ENCODE measurements around the gene MIER2.

The MIER2 gene

GRCh38 chr19:370641-371330, 26.2 kb upstream of the MIER2 start (continued):
- no peak for TF ChIP-seq ZNF768 (tag by site-specific recombination; IDR thresholded peaks at IDR 0.05)
- no peak for TF ChIP-seq ZNF529 (tag by site-specific recombination; IDR thresholded peaks at IDR 0.05; ENCODE audit: insufficient replicate concordance)
- TF ChIP-seq MYNN (tag by site-specific recombination; IDR thresholded peaks at IDR 0.05; ENCODE audit: borderline replicate concordance), result no peak
- no peak for TF ChIP-seq PBX3 (CRISPR knock-in tag; IDR thresholded peaks at IDR 0.05)

- Histone ChIP-seq H3K9me3 (ENCODE audit: control insufficient read depth, insufficient read depth, low read depth, low read length) (no peaks in the 10 kb centered on the region), H3K36me3 (ENCODE audit: control insufficient read depth in 2 of 2, insufficient read depth in 1 of 2, low read length in 2 of 2) (no peaks in the 10 kb centered on the region), H3K4me3 (ENCODE audit: low read depth, low read length) (no peak overlapping the region), H3K4me1 (ENCODE audit: control insufficient read depth, insufficient read depth, low read length) (no peaks in the 10 kb centered on the region), H3K27ac (ENCODE audit: extremely low read depth, low read depth, low read length) (no peak overlapping the region)
- TF ChIP-seq ZNF426 (tag by site-specific recombination; IDR thresholded peaks at IDR 0.05) (no peak), ZNF701 (tag by site-specific recombination; IDR thresholded peaks at IDR 0.05) (no peak), ZNF350 (tag by site-specific recombination; IDR thresholded peaks at IDR 0.05) (no peak), ZNF274 (IDR thresholded peaks at IDR 0.05; ENCODE audit: low read length) (no peak), ZNF274 (tag by site-specific recombination; IDR thresholded peaks at IDR 0.05; ENCODE audit: borderline replicate concordance) (no peak), ZNF654 (tag by site-specific recombination; IDR thresholded peaks at IDR 0.05; ENCODE audit: low read depth) (no peak), ZNF664 (tag by site-specific recombination; IDR thresholded peaks at IDR 0.05) (no peak), WT1 (tag by site-specific recombination; IDR thresholded peaks at IDR 0.05) (no peak), ZNF548 (tag by site-specific recombination; IDR thresholded peaks at IDR 0.05) (no peak), ZNF837 (tag by site-specific recombination; IDR thresholded peaks at IDR 0.05) (no peak)
- TF ChIP-seq, protein P1, sequence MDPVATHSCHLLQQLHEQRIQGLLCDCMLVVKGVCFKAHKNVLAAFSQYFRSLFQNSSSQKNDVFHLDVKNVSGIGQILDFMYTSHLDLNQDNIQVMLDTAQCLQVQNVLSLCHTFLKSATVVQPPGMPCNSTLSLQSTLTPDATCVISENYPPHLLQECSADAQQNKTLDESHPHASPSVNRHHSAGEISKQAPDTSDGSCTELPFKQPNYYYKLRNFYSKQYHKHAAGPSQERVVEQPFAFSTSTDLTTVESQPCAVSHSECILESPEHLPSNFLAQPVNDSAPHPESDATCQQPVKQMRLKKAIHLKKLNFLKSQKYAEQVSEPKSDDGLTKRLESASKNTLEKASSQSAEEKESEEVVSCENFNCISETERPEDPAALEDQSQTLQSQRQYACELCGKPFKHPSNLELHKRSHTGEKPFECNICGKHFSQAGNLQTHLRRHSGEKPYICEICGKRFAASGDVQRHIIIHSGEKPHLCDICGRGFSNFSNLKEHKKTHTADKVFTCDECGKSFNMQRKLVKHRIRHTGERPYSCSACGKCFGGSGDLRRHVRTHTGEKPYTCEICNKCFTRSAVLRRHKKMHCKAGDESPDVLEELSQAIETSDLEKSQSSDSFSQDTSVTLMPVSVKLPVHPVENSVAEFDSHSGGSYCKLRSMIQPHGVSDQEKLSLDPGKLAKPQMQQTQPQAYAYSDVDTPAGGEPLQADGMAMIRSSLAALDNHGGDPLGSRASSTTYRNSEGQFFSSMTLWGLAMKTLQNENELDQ (tag by site-specific recombination; IDR thresholded peaks at IDR 0.05; ENCODE audit: low read depth), result no peak
- ChIA-PET POLR2A (no interaction called here), CTCF (interaction anchor here (0.5 to 1.0 kb wide), 2 partner anchors 218 to 326 kb away, joined by 3 read pairs; partner anchors contain the start of gene PRSS57)
These were observed 25.3 kb upstream of the MIER2 start for GRCh38 chr19:369876-370275.

DNA sequence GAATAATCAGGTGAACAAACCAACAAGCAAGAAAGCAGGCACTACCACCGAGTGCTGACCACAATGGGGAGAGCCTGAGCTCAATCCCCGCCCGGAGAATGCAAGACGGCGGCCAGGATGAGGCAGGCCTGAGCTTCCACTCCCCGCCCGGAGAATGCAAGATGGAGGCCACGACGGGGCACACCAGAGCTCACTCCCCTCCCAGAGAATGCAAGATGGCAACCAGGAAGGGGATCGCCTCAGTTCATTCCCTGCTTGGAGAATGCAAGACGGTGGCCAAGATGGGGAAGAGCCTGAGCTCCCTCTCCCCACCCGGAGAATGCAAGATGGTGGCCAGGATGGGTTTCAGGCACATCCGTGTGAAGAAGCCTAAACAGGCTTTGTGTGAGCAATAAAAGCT, 24.7 kb upstream of the MIER2 start:
- CTCF ChIA-PET, result interaction anchor here (0.6 to 1.6 kb wide), 3 partner anchors 25 to 536 kb away, joined by 3 to 7 read pairs (median 3); partner anchors contain the start of genes MIER2 and PRSS57
- Histone ChIP-seq H3K4me1 (ENCODE audit: control insufficient read depth, insufficient read depth, low read length) (no peaks in the 10 kb centered on the region), H3K36me3 (ENCODE audit: control insufficient read depth in 2 of 2, insufficient read depth in 1 of 2, low read length in 2 of 2) (no peaks in the 10 kb centered on the region), H3K27ac (ENCODE audit: extremely low read depth, low read depth, low read length) (no peak overlapping the region), H3K4me3 (ENCODE audit: low read depth, low read length) (no peak overlapping the region), H3K9me3 (ENCODE audit: control insufficient read depth, insufficient read depth, low read depth, low read length) (no peaks in the 10 kb centered on the region)
- TF ChIP-seq ZNF416 (tag by site-specific recombination; IDR thresholded peaks at IDR 0.05) (no peak), ZNF571 (tag by site-specific recombination; IDR thresholded peaks at IDR 0.05) (no peak), REPIN1 (tag by site-specific recombination; IDR thresholded peaks at IDR 0.05; ENCODE audit: low read depth) (no peak), MYNN (tag by site-specific recombination; IDR thresholded peaks at IDR 0.05; ENCODE audit: borderline replicate concordance) (no peak), ZNF48 (tag by site-specific recombination; IDR thresholded peaks at IDR 0.05) (no peak), ZNF555 (tag by site-specific recombination; conservative IDR thresholded peaks at IDR 0.05) (no peak), ZNF544 (tag by site-specific recombination; IDR thresholded peaks at IDR 0.05) (no peak), SCRT1 (tag by site-specific recombination; IDR thresholded peaks at IDR 0.05; ENCODE audit: borderline replicate concordance) (no peak), ZNF792 (tag by site-specific recombination; IDR thresholded peaks at IDR 0.05) (no peak)
- POLR2A ChIA-PET, result no interaction called here

Measured in HEK293 (cell line).